HG02763 (cell line): Measurements from ENCODE around the gene TMIGD2.
"Not testable (repeated sequence)": the region's sequence is repeated elsewhere in the genome, so short reads cannot be mapped to it uniquely, and the experiment has no call there.

Source experiments
- ATAC-seq: cut with Tn5 transposase; IDR thresholded peaks from one replicate; pipeline ENCODE4 v1.9.1; 2021; ENCODE audit warnings: mild to moderate bottlenecking, moderate library complexity; ENCODE audit not compliant: unreplicated experiment

TMIGD2 gene, protein sequence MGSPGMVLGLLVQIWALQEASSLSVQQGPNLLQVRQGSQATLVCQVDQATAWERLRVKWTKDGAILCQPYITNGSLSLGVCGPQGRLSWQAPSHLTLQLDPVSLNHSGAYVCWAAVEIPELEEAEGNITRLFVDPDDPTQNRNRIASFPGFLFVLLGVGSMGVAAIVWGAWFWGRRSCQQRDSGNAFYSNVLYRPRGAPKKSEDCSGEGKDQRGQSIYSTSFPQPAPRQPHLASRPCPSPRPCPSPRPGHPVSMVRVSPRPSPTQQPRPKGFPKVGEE

DNA sequence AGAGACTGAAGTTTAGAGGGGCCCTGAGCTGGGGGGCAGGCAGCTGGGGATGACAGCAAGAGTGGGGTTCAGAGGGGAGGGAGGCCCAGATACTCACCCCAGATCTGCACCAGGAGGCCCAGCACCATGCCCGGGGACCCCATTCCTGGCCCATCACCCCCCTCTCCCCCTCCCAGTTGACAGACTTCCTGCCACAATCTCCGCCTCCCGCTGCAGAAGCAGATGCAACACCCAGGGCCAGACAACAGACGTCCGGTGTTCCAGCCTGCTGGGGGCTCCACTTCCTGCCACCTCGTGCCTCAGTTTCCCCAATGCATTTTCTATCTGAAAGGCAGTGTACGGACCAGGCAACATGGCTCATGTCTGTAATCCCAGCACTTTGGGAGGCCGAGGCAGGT lies at the start of gene TMIGD2:
TSS of gene TMIGD2 (minus strand) at position 147 of the 398 bp plus-strand sequence. CDS start at position 143, 4 bp downstream.
- no peak for ATAC-seq

DNA sequence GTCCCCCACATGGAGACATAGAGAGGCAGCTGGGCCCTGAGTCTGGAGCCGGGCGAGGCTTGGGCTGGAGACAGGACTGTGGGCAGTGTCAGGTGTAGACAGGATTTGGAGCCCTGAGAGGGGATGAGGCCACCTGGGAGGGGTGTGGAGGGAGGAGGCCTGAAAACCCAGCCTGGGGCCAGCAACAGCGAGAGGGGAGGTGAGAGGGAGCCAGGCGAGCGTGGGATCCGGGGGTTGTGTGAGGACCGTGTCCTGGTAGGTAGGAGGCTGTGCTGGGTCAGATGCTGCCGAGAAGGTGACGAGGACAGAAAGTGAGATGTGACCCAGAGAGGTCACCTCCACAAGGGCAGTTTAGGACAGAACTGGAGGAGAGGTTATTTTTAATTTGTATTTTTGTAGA lies 48.5 kb upstream of the TMIGD2 start:
- ATAC-seq: no peak

DNA sequence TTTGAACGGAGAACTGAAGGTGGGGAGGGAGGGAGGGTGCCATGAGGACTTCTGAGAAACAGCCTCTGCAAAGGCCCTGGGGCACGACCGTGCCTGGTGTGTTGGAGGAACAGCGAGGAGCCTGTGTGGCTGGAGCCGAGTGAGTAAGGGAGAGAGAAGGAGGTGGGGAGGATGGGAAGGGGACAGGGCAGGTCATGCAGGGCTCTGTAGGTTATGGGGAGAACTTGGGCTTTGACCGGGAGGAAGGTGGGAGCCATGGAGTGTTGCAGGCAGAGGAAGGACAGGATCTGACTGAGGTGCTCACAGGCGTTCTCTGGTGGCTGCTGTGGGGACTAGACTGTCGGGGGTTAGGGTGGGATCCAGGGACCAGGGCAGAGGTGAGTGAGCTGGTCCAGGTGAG lies 47.9 kb upstream of the TMIGD2 start:
- ATAC-seq: no peak

DNA sequence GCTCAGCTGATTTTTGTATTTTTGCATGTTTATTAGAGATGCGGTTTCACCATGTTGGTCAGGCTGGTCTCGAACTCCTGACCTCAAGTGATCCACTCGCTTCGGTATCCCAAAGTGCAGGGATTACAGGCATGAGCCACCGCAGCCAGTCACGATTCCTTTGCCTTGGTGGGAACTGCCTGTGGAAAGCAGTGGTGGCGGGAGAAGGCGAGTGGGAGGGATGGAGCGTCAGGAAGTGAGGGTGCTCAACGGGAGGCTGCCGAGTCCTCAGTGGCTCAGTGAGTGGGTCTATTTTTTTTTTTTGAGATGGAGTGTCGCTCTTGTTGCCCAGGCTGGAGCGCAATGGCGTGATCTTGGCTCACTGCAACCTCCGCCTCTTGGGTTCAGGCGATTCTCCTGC lies 47.0 kb upstream of the TMIGD2 start:
- ATAC-seq: not testable (repeated sequence)

DNA sequence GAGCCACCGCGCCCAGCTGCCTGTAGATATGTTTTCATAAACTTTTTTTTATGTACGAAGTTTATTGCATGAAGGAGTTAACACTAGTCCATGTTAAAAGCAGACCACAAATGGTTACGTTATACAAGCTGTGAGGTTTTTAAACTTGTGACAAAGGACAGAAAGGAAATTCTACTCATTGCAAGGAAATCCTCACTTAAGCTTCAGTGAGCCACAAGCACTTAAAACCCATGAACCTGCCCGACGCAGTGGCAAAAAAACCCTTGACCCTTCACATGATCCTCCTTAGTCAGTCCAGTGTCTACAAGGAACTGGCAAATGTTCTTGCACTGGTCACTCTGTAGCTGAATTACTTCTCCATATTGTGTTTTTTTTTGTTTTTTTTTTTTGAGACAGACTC lies 45.3 kb upstream of the TMIGD2 start:
- ATAC-seq: no peak

DNA sequence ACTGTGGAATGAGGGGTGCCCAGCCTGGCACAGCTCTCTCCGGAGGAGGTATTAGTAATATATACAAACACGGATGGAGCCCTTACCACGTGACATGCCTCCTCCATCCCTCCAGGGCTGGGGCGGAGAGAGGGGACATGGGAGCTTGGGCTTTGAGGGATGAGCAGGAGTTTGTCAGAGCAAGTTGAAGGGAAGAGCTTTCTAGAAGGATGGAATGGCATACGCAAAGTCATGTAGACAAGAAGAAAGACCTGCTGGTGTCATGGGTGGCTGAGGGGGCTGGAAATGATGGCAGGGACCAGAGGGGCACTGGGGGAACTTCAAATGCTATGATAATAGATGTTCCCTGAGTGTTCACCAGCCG lies 43.8 kb upstream of the TMIGD2 start:
- no peak for ATAC-seq

DNA sequence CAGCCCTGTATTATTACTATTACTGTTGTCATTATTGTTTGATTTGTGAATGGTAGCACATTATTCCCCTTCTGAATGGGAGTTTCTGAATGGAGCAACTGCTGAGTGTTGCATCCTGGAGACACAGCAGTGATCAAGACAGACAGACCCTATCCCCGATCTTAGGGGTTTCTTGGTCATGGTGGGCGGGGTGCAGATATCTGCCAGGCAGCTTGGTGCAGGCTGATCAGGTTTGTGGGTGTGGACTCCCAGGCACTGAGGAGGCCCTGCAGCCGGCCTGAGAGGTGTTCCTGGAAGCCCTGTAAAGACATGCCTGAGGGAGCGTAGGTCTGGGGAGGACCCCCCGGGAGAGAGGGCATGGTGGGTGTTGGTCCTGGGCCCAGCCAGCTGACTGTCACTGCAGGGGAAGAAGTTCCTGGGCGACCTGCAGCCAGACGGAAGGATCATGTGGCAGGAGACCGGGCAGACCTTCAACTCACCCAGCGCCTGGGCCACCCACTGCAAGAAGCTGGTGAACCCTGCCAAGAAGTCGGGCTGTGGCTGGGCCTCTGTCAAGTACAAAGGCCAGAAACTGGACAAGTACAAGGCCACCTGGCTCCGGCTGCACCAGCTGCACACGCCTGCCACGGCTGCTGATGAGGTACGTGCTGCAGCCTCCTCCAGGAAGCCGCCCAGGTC lies 43.3 kb upstream of the TMIGD2 start:
- ATAC-seq: no peak

DNA sequence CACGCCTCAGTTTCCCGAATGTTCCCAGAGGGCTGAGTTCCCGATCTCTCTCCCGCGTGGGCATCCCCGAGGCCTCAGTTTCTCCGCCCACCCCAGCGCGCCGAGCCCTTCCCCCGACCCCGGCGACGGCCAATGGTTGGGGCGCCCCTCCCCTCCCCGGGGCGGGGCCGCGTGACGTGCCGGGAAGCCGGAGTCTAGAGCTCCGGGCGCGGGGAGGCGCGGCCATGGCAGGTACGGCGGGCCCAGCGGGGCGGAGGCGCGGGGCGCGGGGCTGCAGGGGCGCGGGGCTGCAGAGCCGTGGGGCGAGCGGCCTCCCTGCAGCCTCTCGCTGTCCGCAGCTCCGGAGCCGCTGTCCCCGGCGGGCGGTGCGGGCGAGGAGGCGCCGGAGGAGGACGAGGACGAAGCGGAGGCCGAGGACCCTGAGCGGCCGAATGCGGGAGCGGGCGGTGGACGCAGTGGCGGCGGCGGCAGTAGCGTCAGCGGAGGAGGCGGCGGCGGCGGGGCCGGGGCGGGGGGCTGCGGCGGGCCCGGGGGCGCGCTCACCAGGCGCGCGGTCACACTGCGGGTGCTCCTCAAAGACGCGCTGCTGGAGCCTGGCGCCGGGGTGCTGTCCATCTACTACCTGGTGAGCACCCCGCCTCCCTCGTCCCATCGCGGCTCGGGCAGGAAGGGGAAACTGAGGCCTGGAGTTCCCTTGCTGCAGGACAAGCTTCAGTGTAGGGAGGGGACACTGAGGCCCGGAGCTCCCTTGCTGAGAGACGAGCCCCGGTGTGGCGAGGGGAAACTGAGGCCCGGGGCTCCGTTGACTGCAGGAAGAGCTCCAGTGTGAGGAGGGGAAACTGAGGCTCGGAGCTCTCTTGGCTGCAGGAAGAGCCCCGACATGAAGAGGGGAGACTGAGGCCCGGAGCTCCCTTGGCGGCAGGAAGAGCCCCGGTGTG lies 41.5 kb upstream of the TMIGD2 start, which contains the start of gene MPND:
TSS of gene MPND (plus strand) at position 193 of the 938 bp plus-strand sequence. CDS start at position 225, 32 bp downstream.
- ATAC-seq: peak; percentile 44

DNA sequence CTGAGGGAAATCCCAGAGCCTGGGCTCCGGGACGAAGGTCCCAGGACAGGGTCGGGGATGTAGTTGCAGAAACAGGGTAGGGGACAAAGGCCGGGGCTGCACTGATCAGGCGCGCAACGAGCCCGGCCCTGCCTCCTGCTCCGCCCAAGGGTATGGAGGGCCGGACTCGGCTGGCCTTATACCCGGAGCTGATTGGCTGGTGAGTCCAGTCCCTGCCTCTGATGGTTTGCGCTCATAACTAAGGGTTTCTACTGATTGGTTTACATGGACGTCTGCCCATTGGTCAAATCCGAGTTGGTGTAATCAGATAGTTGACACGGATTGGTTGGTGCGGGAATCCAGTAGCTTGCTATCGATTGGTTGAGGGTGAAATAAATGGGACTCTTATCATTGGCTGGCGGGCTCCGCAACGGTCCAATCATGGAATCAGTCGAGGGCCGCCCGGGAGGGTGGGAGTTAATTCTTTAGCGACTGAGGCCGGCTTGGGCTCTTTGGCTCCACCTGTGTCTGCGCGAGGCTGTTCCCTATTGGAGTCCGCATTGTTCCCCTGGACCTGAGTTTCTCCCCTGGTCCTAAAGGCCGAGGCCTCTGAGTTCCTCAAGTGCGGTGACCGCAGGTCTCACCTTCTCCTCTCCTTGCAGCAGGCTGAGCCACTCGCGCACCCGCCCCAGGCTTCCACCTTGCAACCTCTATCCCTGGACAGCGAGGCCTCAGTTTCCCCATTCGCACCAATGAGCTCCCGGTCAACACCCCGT lies 40.6 kb upstream of the TMIGD2 start:
- peak; percentile 87 for ATAC-seq

DNA sequence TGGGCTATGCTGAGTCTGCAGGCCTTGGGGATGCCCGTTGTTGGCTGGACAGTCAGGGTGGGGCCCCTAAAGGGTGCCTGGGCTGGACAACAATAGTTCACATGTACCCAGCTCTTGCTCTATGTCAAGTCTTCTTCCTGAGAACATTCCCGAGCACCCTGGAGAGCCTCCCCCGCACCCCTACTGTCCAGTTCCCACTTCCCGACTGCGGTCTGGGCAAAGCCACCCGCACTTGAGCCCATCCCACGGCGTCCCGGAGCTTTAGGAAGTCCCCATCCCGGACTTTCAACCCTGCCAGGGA lies 40.1 kb upstream of the TMIGD2 start:
- no peak for ATAC-seq

DNA sequence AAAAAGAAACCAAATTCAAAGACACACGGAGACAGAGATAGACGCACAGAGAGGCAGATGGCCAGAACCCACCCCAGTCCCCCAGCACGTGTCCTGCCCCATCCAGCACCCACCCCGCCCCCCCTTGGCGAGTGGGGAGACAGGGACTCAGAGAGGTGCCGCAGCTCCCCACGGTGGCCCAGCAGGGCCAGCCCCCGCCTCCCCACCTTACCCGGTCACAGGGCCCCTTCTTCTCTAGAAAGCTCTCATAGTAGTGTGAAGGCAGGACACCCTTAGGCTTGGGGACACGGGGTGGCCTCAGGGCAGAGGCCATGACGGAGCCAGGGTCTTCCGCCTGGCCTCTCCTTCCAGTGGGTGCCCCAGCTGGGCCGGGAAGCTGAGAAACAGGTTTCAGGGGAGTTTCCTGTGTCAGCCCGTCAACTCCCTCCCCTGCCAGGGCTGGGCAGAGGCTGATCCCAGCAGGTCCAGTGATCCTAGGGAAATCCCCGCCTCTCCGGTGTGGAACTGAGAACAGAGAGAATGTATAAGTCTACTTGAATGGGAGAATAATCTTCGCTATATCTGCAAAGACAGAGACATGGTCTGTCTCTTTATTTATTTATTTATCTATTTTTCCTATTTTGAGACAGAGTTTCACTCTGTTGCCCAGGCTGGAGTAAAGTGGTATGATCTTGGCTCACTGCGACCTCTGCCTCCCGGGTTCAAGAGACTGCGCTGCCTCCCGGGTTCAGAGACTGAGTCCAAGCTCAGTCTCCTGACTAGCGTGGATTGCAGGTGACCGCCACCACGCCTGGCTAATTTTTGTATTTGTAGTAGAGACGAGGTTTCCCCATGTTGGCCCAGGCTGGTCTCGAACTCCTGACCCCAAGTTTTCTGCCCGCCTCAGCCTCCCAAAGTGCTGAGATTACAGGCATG lies 36.5 kb upstream of the TMIGD2 start, which contains the start of gene STAP2:
TSS of gene STAP2 (minus strand) at position 387 of the 915 bp plus-strand sequence. CDS start at position 313, 74 bp downstream.
- no peak for ATAC-seq

DNA sequence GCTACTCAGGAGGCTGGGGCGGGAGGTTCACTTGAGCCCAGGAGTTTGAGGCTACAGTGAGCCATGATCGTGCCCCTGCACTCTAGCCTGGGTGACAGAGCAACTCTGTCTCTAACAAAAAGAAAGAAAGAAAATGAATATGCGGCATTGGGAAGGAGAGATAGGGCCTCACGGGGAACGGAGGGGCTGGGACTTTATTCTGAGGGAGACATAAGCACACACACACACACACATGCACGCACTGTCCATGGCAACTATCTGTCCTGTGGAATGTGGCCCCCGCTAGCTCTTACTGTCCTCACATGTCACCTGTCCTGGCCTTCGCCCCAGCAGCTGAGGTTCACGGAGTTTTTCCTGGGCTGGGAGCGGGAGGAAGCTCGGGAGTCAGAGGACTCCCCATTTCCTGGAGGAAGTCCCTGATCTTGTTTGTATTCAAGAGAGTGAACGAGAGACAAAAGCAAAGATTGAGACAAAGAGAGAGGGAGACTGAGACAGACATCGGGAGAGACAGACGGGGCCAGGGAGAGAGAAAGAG lies 35.8 kb upstream of the TMIGD2 start:
- no peak for ATAC-seq

DNA sequence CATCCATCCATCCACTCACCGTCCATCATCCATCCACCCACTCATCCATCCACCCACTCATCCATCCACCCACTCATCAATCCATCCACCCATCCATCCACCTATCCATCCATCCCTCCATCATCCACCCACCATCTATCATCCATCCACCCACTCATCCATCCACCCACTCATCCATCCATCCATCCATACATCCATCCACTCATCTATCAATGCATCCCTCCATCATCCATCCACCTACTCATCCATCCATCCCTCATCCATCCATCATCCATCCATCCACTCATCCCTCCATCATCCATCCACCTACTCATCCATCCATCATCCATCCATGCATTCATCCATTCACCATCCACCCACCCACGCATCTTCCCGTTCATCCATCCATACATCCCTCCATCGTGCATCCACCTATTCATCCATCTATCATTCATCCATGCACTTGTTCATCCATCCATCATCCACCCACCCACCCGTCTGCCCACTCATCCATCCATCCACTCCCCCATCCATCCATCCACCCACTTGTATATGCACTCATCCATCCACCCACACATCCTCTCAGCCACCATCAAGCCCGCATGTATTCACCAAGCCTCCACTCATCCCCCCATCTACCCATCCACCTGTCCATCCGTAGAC lies 32.9 kb upstream of the TMIGD2 start:
- ATAC-seq: no peak

DNA sequence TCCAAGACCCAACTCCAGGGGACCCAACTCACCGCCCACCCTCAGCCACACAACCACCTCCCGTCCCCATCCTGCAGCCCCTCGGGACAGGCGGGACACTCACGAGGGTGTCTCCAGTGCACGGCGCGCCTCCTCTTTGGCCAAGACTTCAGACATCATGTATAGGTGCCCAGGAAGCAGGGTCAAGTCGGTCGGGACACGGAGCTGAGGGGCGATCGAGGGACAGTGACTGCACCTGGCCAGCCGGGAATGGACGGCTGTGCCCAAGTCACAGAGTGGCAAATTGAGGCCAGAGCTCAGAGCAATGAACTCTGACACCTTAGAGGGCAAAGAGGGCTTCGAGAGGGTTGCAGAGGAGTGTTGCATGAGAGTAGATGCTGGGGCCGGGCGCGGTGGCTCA lies 27.7 kb upstream of the TMIGD2 start:
- no peak for ATAC-seq

DNA sequence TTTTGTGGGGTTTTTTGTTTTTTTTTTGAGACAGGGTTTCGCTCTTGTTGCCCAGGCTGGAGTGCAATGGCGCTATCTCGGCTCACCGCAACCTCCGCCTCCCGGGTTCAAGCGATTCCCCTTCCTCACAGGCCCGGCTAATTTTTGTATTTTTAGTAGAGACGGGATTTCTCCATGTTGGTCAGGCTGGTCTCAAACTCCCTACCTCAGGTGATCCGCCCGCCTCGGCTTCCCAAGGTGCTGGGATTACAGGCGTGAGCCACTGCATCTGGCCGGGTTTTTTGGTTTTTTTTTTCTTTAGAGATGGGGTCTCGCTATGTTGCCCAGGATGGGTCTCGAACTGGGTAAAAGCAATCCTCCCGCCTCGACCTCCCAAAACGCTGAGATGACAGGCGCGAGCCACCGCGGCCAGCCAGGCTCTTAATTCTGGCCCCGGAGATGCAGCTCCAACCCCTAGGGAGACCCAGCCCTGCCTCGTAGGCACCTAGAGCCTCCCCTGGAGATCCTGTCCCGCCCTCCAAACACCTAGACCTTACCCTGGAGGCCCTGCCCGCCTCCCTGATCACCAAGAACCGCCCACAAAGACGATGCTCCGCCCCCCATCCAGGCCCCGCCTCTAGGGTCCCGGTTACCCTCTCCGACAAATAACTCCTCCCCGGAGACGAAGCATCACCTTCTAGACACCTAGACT lies 26.9 kb upstream of the TMIGD2 start:
- ATAC-seq: not testable (repeated sequence)

DNA sequence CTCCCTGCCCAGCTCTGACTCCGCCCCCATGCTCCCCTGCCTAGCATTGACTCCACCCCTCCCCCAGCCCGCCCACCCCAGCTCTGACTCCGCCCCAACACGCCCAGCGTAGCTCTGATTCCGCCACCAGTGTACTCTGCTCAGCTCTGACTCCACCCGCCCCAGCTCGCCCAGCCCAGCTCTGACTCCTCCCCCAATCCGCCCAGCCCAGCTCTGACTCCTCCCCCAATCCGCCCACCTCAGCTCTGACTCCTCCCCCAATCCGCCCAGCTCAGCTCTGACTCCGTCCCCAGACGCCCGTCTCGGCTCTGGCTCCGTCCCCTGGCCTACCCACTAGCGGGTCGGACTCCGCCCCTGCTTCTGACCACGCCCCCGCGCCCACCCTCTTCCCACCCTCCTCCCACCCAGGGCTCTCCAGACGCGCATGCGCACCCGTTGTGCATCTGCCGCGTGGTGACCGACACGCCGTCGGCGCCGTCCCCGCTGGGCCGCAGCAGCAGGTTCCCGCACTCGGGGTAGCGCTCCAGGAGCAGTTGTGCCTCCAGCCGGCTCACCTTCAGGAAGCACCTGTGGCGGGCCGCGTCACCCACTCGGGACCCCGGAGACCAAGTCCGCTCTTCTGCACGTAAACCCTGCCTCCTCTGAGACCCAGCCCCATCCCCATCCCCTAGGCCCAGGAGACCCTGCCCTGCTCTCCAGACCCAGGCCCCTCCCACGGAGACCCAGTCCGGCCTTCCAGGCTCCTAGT lies 26.2 kb upstream of the TMIGD2 start:
- ATAC-seq: peak; percentile 78

DNA sequence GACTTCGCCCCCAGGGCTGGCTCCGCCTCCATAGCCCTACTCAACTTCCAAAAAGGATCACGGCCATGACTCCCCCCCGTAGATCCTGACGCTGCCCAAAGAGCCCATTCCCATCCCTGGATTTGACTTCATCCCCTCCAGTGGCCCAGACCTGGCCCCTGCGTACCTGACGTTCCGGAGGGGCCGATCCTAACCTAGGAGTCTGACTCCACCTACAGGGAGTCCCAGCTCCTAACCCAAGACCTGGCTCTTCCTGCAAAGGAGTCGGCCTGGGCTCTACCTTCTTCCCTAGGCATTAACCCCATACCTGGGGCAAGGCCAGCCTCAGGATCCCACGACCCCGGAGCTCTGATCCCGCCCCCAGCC lies 25.7 kb upstream of the TMIGD2 start:
- no peak for ATAC-seq
